Measurements from ENCODE around the gene ST6GALNAC5.

ST6GALNAC5 gene

GRCh38 chr1:77051425-77051824 lies 184.1 kb downstream of the ST6GALNAC5 start:
- TF ChIP-seq CTCF (conservative IDR thresholded peaks at IDR 0.05; ENCODE audit: low read depth, low read length), result no peak
- no peak overlapping the region for H3K4me3 ChIP-seq (ENCODE audit: low read length)
- DNase-seq (ENCODE audit: low read depth), result no peak

GRCh38 chr1:77056525-77056924 lies 189.2 kb downstream of the ST6GALNAC5 start:
- no peak for DNase-seq (ENCODE audit: low read depth)
- TF ChIP-seq CTCF (conservative IDR thresholded peaks at IDR 0.05; ENCODE audit: low read depth, low read length), result no peak
- H3K4me3 ChIP-seq (ENCODE audit: low read length), result no peak overlapping the region

- no peak for DNase-seq (ENCODE audit: low read depth)
- TF ChIP-seq CTCF (conservative IDR thresholded peaks at IDR 0.05; ENCODE audit: low read depth, low read length), result no peak
- H3K4me3 ChIP-seq (ENCODE audit: low read length), result no peak overlapping the region
These were observed 190.8 kb downstream of the ST6GALNAC5 start for GRCh38 chr1:77057994-77058585.

GRCh38 chr1:77060000-77060399 lies 192.7 kb downstream of the ST6GALNAC5 start:
- no peak for DNase-seq (ENCODE audit: low read depth)

GRCh38 chr1:77061162-77061561 lies 193.9 kb downstream of the ST6GALNAC5 start:
- TF ChIP-seq CTCF (conservative IDR thresholded peaks at IDR 0.05; ENCODE audit: low read depth, low read length), result no peak
- H3K4me3 ChIP-seq (ENCODE audit: low read length), result no peak overlapping the region
- DNase-seq (ENCODE audit: low read depth), result no peak

More at GRCh38 chr1:77060000-77060399, 192.7 kb downstream of the ST6GALNAC5 start:
- H3K4me3 ChIP-seq (ENCODE audit: low read length), result no peak overlapping the region
- no peak for TF ChIP-seq CTCF (conservative IDR thresholded peaks at IDR 0.05; ENCODE audit: low read depth, low read length)

- no peak for TF ChIP-seq CTCF (conservative IDR thresholded peaks at IDR 0.05; ENCODE audit: low read depth, low read length)
- no peak overlapping the region for H3K4me3 ChIP-seq (ENCODE audit: low read length)
- DNase-seq (ENCODE audit: low read depth), result no peak
These were observed 195.8 kb downstream of the ST6GALNAC5 start for GRCh38 chr1:77063118-77063517.

- no peak for TF ChIP-seq CTCF (conservative IDR thresholded peaks at IDR 0.05; ENCODE audit: low read depth, low read length)
- H3K4me3 ChIP-seq (ENCODE audit: low read length), result no peak overlapping the region
- DNase-seq (ENCODE audit: low read depth), result no peak
These were observed 197.0 kb downstream of the ST6GALNAC5 start for GRCh38 chr1:77064246-77064645.

Measured in retinal pigment epithelial cell (primary cell).